ENCODE results near the gene RBKS. TPM values are rescaled to one million over a fixed set of nuclear protein-coding genes. Genes with fewer than 3 reads are reported as not detected.

Gene RBKS
- total RNA-seq, 1 donor from 2014 or later = 0.79 TPM

GRCh38 chr2:27832396-27832795, 57.8 kb downstream of the RBKS start:
- no peaks in the 10 kb centered on the region for H3K36me3 Mint-ChIP-seq (ENCODE audit: low read depth)
- H3K27ac Mint-ChIP-seq (ENCODE audit: unreplicated experiment) = no peak overlapping the region
- H3K27me3 Mint-ChIP-seq (ENCODE audit: low read depth) = no peaks in the 10 kb centered on the region

DNA sequence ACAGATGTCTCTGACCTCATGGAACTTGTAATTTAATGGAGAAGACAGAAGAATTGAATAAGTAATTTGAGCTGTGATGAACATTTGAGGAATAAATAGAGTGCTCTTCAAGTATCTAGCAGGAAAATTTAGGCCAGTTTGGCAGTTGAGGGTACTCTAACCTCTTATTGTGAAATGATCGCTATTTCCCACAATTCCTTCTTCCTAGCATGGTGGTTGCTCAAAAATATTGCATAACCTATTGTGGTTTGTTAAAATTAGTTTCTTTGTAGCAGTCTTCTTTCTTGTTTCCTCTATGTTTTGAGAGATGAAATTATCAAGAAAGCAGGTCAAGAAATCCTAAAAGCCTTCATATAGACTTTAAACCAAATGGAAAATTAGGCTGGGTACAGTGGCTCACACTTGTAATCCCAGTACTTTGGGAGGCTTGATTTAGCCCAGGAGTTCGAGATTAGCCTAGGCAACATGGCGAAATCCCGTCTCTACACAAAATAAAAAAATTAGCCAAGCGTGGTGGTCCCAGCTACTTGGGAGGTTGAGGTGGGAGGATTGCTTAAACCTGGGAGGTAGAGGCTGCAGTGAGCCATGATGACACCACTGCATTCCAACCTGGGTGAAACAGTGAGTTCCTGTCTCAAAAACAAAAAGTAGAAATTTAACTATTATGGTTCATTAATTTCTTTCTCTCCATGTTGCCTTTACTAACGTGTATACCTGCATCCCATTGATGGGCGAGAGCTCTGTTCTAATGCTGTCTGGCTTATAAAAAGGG, 58.7 kb downstream of the RBKS start:
- Mint-ChIP-seq H3K9me3 (peaks cover 2% of the 10 kb centered on the region), H3K27ac (ENCODE audit: unreplicated experiment) (no peak overlapping the region), H3K4me3 (no peak overlapping the region), H3K4me1 (peaks cover 9% of the 10 kb centered on the region), H3K36me3 (ENCODE audit: low read depth) (no peaks in the 10 kb centered on the region), H3K27me3 (ENCODE audit: low read depth) (no peaks in the 10 kb centered on the region)
- TF ChIP-seq, protein P1, sequence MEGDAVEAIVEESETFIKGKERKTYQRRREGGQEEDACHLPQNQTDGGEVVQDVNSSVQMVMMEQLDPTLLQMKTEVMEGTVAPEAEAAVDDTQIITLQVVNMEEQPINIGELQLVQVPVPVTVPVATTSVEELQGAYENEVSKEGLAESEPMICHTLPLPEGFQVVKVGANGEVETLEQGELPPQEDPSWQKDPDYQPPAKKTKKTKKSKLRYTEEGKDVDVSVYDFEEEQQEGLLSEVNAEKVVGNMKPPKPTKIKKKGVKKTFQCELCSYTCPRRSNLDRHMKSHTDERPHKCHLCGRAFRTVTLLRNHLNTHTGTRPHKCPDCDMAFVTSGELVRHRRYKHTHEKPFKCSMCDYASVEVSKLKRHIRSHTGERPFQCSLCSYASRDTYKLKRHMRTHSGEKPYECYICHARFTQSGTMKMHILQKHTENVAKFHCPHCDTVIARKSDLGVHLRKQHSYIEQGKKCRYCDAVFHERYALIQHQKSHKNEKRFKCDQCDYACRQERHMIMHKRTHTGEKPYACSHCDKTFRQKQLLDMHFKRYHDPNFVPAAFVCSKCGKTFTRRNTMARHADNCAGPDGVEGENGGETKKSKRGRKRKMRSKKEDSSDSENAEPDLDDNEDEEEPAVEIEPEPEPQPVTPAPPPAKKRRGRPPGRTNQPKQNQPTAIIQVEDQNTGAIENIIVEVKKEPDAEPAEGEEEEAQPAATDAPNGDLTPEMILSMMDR (conservative IDR thresholded peaks at IDR 0.05) = no peak
- no peak for DNase-seq (ENCODE audit: low read depth, low spot score)

More at GRCh38 chr2:27832396-27832795, 57.8 kb downstream of the RBKS start:
- H3K9me3 Mint-ChIP-seq = peaks cover 6% of the 10 kb centered on the region
- peaks cover 9% of the 10 kb centered on the region for H3K4me1 Mint-ChIP-seq
- no peak for DNase-seq (ENCODE audit: low read depth, low spot score)
- no peak overlapping the region for H3K4me3 Mint-ChIP-seq
- TF ChIP-seq, protein P1 (conservative IDR thresholded peaks at IDR 0.05) = no peak

GRCh38 chr2:27830656-27831055, 59.5 kb downstream of the RBKS start:
- DNase-seq (ENCODE audit: low read depth, low spot score) = no peak
- no peak overlapping the region for H3K27ac Mint-ChIP-seq (ENCODE audit: unreplicated experiment)
- TF ChIP-seq, protein P1 (conservative IDR thresholded peaks at IDR 0.05) = no peak
- no peak overlapping the region for H3K4me3 Mint-ChIP-seq
- H3K36me3 Mint-ChIP-seq (ENCODE audit: low read depth) = no peaks in the 10 kb centered on the region
- H3K9me3 Mint-ChIP-seq = no peaks in the 10 kb centered on the region
- peaks cover 9% of the 10 kb centered on the region for H3K4me1 Mint-ChIP-seq
- H3K27me3 Mint-ChIP-seq (ENCODE audit: low read depth) = no peaks in the 10 kb centered on the region

DNA sequence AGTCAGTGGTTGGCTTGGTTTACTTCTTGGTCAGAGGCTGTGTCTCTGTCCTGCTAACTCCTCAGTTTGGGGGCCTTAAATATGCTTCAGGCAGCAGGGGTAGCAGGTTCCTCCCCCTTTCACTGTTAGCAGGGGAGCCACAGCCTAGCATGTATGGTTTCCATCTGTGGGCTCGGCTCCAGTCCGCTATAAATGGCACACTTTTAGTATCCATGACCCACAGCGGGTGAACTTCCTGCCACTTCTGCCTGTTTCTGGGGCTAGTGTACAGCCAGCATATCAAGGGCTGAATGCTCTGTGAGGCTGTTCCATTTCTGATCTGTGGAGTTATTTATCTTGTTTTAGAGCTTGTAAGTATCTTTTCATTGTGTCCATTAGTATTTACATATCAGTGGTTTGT, 60.4 kb downstream of the RBKS start:
- Mint-ChIP-seq H3K36me3 (ENCODE audit: low read depth) (peaks cover 2% of the 10 kb centered on the region), H3K9me3 (peaks cover 2% of the 10 kb centered on the region), H3K27ac (ENCODE audit: unreplicated experiment) (no peak overlapping the region), H3K4me1 (peaks cover 9% of the 10 kb centered on the region), H3K4me3 (no peak overlapping the region), H3K27me3 (ENCODE audit: low read depth) (no peaks in the 10 kb centered on the region)
- DNase-seq (ENCODE audit: low read depth, low spot score) = no peak
- TF ChIP-seq, protein P1 (conservative IDR thresholded peaks at IDR 0.05) = no peak

DNA sequence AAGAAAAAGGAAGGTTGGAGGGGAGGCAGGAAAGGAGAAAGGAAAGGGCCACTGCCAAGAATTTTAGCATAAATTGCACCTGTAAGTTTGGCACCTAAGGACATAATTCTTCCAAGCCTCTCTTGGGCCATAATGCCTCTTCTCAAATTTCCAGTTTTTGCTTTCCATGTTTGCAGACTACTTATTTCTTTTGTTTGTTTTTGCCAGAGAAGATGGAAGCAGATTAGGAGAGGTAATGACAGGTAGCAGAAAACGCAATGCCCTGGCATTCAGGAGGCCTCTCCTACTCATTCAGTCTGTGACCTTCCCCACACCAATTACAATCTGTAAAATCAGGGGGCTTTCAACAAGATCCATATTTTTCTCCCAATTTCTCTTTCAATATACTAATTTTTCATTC, 61.9 kb downstream of the RBKS start:
- Mint-ChIP-seq H3K4me3 (no peak overlapping the region), H3K36me3 (ENCODE audit: low read depth) (peaks cover 2% of the 10 kb centered on the region), H3K9me3 (peaks cover 9% of the 10 kb centered on the region), H3K27ac (ENCODE audit: unreplicated experiment) (no peak overlapping the region), H3K4me1 (no peaks in the 10 kb centered on the region), H3K27me3 (ENCODE audit: low read depth) (no peaks in the 10 kb centered on the region)
- TF ChIP-seq, protein P1 (conservative IDR thresholded peaks at IDR 0.05) = no peak
- DNase-seq (ENCODE audit: low read depth, low spot score) = no peak

Data from neural crest cell (in vitro differentiated cells).